22Rv1 (cell line): Measurements from ENCODE around the gene LYZL2.
"Not testable (repeated sequence)": the region's sequence is repeated elsewhere in the genome, so short reads cannot be mapped to it uniquely, and the experiment has no call there.

Experiments
- H3K27ac ChIP-seq: fragments of 450-650 bp; 2 replicates; pipeline ENCODE4 v1.5.1; 2017
- ZFX ChIP-seq: fragments of 450-650 bp; IDR thresholded peaks from 2 replicates; pipeline ENCODE4 v1.6.1; 2017; ENCODE audit warnings: antibody characterized with exemption, borderline replicate concordance
- TF ChIP-seq, protein P1 (sequence below): fragments of 450-650 bp; IDR thresholded peaks from 2 replicates; pipeline ENCODE4 v1.5.1; 2017; ENCODE audit warnings: mild to moderate bottlenecking

The LYZL2 gene

GRCh38 chr10:30629653-30630052 lies at the start of gene LYZL2:
Gene LYZL2, minus strand, starts transcription at chr10:30629753. Its CDS starts 2,838 bp downstream, at chr10:30626915.
- TF ChIP-seq, protein P1, sequence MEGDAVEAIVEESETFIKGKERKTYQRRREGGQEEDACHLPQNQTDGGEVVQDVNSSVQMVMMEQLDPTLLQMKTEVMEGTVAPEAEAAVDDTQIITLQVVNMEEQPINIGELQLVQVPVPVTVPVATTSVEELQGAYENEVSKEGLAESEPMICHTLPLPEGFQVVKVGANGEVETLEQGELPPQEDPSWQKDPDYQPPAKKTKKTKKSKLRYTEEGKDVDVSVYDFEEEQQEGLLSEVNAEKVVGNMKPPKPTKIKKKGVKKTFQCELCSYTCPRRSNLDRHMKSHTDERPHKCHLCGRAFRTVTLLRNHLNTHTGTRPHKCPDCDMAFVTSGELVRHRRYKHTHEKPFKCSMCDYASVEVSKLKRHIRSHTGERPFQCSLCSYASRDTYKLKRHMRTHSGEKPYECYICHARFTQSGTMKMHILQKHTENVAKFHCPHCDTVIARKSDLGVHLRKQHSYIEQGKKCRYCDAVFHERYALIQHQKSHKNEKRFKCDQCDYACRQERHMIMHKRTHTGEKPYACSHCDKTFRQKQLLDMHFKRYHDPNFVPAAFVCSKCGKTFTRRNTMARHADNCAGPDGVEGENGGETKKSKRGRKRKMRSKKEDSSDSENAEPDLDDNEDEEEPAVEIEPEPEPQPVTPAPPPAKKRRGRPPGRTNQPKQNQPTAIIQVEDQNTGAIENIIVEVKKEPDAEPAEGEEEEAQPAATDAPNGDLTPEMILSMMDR: no peak
- TF ChIP-seq ZFX: no peak
- H3K27ac ChIP-seq: no peak within 1 kb of the TSS

DNA sequence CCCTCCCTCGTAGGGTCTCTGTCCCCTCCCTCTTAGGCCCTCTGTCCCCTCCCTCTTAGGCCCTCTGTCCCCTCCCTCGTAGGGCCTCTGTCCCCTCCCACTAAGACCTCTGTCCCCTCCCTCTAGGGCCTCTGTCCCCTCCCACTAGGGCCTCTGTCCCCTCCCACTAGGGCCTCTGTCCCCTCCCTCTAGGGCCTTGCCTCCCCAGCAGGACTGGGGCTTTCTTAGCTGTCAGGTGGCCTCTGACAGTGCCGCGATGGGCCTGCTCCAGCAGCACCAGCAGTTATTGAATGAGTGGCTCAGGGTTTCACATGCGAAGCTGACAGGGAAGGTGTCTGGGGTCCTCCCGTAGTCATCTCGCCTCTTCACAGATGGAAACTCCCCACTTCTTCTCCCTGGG lies 48.1 kb upstream of the LYZL2 start:
- H3K27ac ChIP-seq: not testable (repeated sequence)

GRCh38 chr10:30677146-30677545 lies 47.6 kb upstream of the LYZL2 start:
- H3K27ac ChIP-seq: not testable (repeated sequence)

DNA sequence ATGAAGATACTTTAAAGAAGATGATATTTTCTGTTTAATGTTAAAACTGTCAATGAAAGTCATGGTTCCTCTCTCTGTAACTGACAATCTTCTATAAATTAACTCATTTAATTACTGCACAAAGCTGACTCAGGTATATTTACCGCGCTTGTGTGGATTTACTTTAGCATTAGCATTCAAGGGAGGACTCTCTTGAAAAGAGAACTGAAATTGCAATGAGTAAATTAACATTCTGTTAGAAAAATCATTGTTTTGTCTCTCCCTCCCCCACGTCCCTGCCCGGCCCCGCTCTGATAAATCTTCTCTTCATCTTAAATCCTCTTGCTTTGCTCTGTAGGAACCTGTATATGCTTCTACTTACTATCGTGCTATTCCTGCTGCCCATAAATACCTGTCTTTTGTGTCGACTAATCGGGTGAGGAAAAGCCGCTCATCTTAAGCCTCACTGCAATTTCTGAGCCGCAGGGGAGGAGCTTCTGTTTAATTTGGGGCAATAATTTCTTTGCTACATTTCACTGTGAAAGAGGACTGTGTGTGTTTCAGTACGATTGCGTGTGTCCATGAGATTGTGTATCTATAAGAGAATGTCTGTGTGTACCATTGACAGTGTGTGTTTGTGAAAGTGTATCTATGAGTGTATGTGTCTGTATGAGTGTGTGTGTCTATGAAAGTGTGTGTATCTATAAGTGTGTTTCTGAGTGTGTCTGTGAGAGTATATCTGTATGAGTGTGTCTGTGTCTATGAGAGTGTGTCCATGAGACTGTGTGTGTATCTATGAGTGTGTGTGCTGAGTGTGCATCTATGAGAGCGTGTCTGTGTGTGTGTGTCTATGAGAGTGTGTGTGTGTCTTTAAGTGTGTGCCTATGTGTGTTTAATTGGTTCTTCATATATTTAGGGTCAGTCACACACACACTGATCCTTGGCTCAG lies 46.5 kb upstream of the LYZL2 start:
- no peak for TF ChIP-seq ZFX
- H3K27ac ChIP-seq: no peak overlapping the region

GRCh38 chr10:30674796-30675195 lies 45.2 kb upstream of the LYZL2 start:
- no peak overlapping the region for H3K27ac ChIP-seq
- no peak for TF ChIP-seq ZFX
- TF ChIP-seq, protein P1: no peak

GRCh38 chr10:30673262-30673661 lies 43.7 kb upstream of the LYZL2 start:
- H3K27ac ChIP-seq: not testable (repeated sequence)

GRCh38 chr10:30672338-30672737 lies 42.8 kb upstream of the LYZL2 start:
- not testable (repeated sequence) for H3K27ac ChIP-seq

DNA sequence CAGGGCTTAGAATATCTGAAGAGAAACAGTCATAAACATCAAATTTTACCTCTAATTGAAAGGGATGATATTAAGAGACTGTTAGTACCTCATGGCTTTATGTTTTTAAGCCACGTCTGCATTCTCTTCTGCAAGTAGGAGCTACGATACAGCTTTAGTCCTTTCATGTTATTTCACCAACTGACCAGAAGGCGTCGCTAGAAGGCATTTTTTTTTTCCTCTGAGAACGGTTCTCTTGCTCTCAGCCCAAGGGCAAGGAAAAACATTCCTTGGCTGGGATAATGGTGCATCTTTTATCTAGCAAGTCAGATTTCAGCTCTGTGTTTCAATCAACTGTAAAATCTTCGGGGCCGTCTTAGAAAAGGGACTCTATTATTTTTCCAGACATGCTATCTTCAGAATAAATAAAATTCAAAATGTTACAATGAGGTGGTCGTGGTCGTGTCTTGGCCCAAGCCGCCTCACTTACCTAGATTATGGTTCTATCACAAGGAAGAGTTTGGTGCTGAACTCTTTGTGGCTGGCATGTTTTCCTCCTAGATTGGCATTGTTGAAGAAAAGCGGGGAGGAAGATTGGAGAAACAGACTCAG lies 41.6 kb upstream of the LYZL2 start:
- no peak overlapping the region for H3K27ac ChIP-seq
- TF ChIP-seq, protein P1: peak; percentile 88
- no peak for TF ChIP-seq ZFX

- not testable (repeated sequence) for H3K27ac ChIP-seq
Observed at GRCh38 chr10:30667982-30668381, 38.4 kb upstream of the LYZL2 start.

DNA sequence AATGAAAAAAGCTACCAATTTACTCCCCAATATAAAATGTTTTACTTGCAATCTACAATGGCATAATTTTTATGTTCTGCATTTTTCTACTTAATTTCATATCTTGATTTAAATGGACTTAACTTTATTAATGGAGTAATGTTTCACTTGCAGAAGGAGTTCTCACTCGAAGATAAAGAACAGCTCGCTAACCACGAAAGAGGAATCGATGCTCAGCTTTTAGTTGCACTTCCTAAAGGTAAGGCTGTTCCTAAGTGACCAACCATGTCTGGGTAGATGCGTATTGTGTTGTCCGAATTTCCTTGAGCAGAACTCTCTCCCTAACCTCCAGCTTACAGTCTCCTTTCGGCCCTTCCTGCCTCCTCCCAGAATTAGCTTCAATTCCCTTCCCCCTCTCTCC lies 33.9 kb upstream of the LYZL2 start:
- not testable (repeated sequence) for H3K27ac ChIP-seq

DNA sequence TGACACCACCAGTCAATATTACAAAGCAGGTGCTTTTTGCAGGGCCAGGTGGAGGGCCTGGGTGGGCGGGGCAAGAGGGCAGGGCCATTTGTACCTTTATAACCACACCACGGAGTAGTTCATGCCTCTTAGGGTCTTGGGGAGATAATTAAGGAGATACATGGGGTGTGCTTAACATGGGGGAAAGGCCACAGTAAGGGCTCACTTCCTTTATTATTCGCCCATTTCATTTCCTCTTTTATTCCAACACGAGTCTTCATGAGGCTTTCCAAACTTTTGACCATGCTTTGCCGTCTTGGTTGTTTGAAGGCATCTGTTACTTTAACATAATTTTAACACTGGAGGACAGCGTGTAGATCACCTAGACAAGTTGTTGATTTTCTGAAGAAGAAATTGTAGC lies 33.3 kb upstream of the LYZL2 start:
- no peak overlapping the region for H3K27ac ChIP-seq
- TF ChIP-seq ZFX: no peak
- TF ChIP-seq, protein P1: no peak

- H3K27ac ChIP-seq: not testable (repeated sequence)
Observed at GRCh38 chr10:30660314-30660713, 30.8 kb upstream of the LYZL2 start.
